Brain microvascular endothelial cell (primary cell): ENCODE results near the gene LRRC74B.
"Not testable (repeated sequence)": the region's sequence is repeated elsewhere in the genome, so short reads cannot be mapped to it uniquely, and the experiment has no call there.

ENCODE experiments used
- DNase-seq: peaks from one replicate; pipeline ENCODE4 v3.0.0-alpha.2; 2020
- H3K27ac ChIP-seq: fragments of 250-450 bp; sonication (Bioruptor Pico); 2 replicates; pipeline ENCODE4 v1.5.1; 2020; ENCODE audit warnings: mild to moderate bottlenecking, moderate library complexity
- H3K27me3 ChIP-seq: fragments of 250-450 bp; sonication (Bioruptor Pico); replicated peaks from 2 replicates; pipeline ENCODE4 v1.5.1; 2020; ENCODE audit warnings: mild to moderate bottlenecking
- H3K36me3 ChIP-seq: fragments of 250-450 bp; sonication (Bioruptor Pico); replicated peaks from 2 replicates; pipeline ENCODE4 v1.5.1; 2020; ENCODE audit warnings: mild to moderate bottlenecking
- H3K4me3 ChIP-seq: 2 replicates; pipeline ENCODE4 v1.5.1; 2011; ENCODE audit warnings: low read depth, mild to moderate bottlenecking, control low read depth, low read length, moderate library complexity
- CTCF ChIP-seq: IDR thresholded peaks from 2 replicates; pipeline ENCODE4 v1.5.1; 2011; ENCODE audit warnings: low read depth, mild to moderate bottlenecking, moderate library complexity, low read length, control low read depth, inconsistent platforms; ENCODE audit errors: missing control alignments
- in situ Hi-C: cut with HindIII; loops from 2 replicates; pipeline ENCODE4 v1.10.0; 2017; ENCODE audit warnings: low sequenced_read_pairs, low pct_ligation_motif_present

Gene LRRC74B

GRCh38 chr22:21082248-21082647 is 36.5 kb downstream of the LRRC74B start:
- no peak for TF ChIP-seq CTCF
- no peak overlapping the region for H3K4me3 ChIP-seq
- no peaks in the 10 kb centered on the region for H3K27me3 ChIP-seq
- no peaks in the 10 kb centered on the region for H3K36me3 ChIP-seq
- no peak for DNase-seq
- no peak overlapping the region for H3K27ac ChIP-seq
- in situ Hi-C loops, result no loop called here

DNA sequence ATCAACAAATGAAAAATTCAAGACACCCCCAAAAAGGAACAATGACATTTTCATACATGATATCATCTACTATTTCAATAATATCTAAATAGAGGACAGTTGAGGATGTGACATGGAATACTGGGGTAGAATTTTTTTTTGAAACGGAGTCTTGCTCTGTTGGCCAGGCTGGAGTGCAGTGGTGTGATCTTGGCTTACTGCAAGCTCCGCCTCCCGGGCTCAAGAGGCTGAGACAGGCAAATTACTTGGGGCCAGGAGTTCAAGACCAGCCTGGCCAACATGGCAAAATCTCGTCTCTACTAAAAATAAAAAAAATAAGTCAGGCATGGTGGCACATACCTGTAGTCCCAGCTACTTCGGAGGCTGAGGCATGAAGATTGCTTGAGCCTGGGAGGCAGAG is 41.4 kb downstream of the LRRC74B start:
- no peak overlapping the region for H3K4me3 ChIP-seq
- no peak for DNase-seq
- H3K27me3 ChIP-seq, result no peaks in the 10 kb centered on the region
- in situ Hi-C loops, result no loop called here
- H3K27ac ChIP-seq, result no peak overlapping the region
- H3K36me3 ChIP-seq, result no peaks in the 10 kb centered on the region
- no peak for TF ChIP-seq CTCF

GRCh38 chr22:21087926-21088325 is 42.2 kb downstream of the LRRC74B start:
- H3K27ac ChIP-seq, in situ Hi-C loops, H3K36me3 ChIP-seq, H3K27me3 ChIP-seq, H3K4me3 ChIP-seq, DNase-seq: not testable (repeated sequence)

- DNase-seq, H3K4me3 ChIP-seq, H3K27me3 ChIP-seq, in situ Hi-C loops, H3K27ac ChIP-seq, H3K36me3 ChIP-seq: not testable (repeated sequence)
Observed at GRCh38 chr22:21091220-21091619, 45.5 kb downstream of the LRRC74B start.

DNA sequence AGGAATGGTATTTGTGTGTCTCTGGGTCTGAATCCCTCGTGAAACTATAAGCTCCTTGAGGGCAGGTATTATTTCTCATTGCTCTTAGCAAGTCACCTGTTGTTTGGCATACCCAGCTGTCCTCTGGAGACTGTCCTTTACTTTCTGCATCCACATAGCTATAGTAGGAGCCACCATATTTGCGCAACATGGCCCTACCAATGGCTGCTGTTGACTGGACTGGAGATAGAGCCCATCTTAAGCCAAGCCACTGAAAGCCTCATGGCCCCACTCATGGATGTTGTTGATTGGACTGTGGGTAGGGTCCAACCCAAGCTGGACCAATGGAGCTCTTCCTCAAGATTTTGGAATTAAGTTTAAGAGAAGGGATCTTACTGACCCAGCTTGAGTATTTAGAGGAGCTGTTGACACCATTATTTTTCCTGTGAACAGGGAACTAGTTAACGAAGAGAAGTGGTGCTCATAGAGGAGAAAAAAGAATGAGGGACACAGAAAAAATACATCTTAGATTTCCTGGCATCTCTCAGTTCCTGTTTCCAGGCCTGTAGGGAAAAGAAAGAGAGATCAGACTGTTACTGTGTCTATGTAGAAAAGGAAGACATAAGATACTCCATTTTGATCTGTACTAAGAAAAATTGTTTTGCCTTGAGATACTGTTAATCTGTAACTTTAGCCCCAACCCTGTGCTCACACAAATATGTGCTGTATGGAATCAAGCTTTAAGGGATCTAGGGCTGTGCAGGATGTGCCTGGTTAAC is 47.2 kb downstream of the LRRC74B start:
- in situ Hi-C loops, result no loop called here
- peaks cover 6% of the 10 kb centered on the region for H3K27me3 ChIP-seq
- H3K4me3 ChIP-seq, result no peak overlapping the region
- no peak overlapping the region for H3K27ac ChIP-seq
- no peak for DNase-seq
- TF ChIP-seq CTCF, result no peak
- H3K36me3 ChIP-seq, result no peaks in the 10 kb centered on the region

GRCh38 chr22:21093555-21094137 is 47.9 kb downstream of the LRRC74B start:
- DNase-seq, H3K27me3 ChIP-seq, H3K36me3 ChIP-seq, H3K27ac ChIP-seq, in situ Hi-C loops, H3K4me3 ChIP-seq: not testable (repeated sequence)

- H3K4me3 ChIP-seq, result no peak overlapping the region
- no peak overlapping the region for H3K27ac ChIP-seq
- TF ChIP-seq CTCF, result no peak
- peaks cover 6% of the 10 kb centered on the region for H3K27me3 ChIP-seq
- no peak for DNase-seq
- in situ Hi-C loops, result no loop called here
- no peaks in the 10 kb centered on the region for H3K36me3 ChIP-seq
Observed at GRCh38 chr22:21094911-21095772, 49.4 kb downstream of the LRRC74B start.
